KOPT-K1 (cell line): Measurements from ENCODE around the gene ACTL9.
"Not testable (repeated sequence)": the region's sequence is repeated elsewhere in the genome, so short reads cannot be mapped to it uniquely, and the experiment has no call there.

Source experiments
- H3K27ac ChIP-seq: fragments of 200-600 bp; sonication (generic); 2 replicates; pipeline ENCODE4 v1.5.1; 2016; ENCODE audit warnings: antibody characterized with exemption, mild to moderate bottlenecking, low read depth, low read length; ENCODE audit not compliant: poor library complexity, severe bottlenecking
- H3K36me3 ChIP-seq: fragments of 200-600 bp; sonication (generic); 2 replicates; pipeline ENCODE4 v1.5.1; 2017; ENCODE audit warnings: antibody characterized with exemption, mild to moderate bottlenecking, low read length, moderate library complexity; ENCODE audit not compliant: insufficient read depth
- H3K9me3 ChIP-seq: fragments of 200-600 bp; sonication (generic); 2 replicates; pipeline ENCODE4 v1.5.1; 2017; ENCODE audit warnings: antibody characterized with exemption, low read length, mild to moderate bottlenecking; ENCODE audit not compliant: insufficient read depth, poor library complexity, severe bottlenecking

The ACTL9 gene, protein sequence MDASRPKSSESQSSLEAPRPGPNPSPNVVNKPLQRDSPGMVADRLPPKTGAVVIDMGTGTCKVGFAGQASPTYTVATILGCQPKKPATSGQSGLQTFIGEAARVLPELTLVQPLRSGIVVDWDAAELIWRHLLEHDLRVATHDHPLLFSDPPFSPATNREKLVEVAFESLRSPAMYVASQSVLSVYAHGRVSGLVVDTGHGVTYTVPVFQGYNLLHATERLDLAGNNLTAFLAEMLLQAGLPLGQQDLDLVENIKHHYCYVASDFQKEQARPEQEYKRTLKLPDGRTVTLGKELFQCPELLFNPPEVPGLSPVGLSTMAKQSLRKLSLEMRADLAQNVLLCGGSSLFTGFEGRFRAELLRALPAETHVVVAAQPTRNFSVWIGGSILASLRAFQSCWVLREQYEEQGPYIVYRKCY

DNA sequence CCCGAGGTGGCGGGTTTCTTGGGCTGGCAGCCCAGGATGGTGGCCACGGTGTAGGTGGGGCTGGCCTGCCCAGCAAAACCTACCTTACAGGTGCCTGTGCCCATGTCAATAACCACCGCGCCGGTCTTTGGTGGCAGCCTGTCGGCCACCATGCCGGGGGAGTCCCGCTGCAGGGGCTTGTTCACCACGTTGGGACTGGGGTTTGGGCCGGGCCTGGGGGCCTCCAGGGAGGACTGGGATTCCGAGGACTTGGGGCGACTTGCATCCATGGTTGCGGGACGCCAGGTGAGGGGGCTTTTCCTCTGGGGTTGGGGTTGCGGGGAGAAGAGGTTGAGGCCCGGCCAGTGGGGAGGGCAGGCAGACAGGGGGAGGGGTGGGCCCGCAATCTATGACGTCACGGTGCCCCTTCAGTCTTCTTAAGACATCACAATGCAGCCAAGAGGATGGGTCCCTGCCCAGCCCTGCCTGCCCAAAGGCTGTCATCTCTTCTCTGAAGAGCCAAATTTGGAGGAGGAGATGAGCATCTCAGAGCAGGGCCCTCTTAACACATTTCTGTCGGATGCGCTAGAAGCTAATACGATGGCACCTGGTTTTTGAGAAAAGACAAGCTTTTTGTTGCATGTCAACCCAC, at the start of gene ACTL9:
Gene ACTL9, minus strand, starts transcription at position 363 of the 631 bp plus-strand sequence. Its CDS starts 94 bp downstream, at position 269.
- H3K9me3 ChIP-seq, result no peaks in the 10 kb centered on the region
- no peaks in the 10 kb centered on the region for H3K36me3 ChIP-seq
- no peak within 1 kb of the TSS for H3K27ac ChIP-seq

DNA sequence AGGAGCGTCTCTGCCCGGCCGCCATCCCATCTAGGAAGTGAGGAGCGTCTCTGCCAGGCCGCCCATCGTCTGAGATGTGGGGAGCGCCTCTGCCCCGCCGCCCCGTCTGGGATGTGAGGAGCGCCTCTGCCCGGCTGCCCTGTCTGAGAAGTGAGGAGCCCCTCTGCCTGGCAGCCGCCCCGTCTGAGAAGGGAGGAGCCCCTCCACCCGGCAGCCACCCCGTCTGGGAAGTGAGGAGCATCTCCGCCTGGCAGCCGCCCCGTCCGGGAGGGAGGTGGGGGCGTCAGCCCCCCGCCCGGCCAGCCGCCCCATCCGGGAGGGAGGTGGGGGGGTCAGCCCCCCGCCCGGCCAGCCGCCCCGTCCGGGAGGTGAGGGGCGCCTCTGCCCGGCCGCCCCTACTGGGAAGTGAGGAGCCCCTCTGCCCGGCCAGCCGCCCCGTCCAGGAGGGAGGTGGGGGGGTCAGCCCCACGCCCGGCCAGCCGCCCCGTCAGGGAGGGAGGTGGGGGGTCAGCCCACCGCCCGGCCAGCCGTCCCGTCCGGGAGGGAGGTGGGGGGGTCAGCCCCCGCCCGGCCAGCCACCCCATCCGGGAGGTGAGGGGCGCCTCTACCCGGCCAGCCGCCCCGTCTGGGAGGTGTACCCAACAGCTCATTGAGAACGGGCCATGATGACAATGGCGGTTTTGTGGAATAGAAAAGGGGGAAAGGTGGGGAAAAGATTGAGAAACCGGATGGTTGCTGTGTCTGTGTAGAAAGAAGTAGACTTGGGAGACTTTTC, 40.9 kb upstream of the ACTL9 start:
- H3K9me3 ChIP-seq, H3K27ac ChIP-seq, H3K36me3 ChIP-seq: not testable (repeated sequence)

DNA sequence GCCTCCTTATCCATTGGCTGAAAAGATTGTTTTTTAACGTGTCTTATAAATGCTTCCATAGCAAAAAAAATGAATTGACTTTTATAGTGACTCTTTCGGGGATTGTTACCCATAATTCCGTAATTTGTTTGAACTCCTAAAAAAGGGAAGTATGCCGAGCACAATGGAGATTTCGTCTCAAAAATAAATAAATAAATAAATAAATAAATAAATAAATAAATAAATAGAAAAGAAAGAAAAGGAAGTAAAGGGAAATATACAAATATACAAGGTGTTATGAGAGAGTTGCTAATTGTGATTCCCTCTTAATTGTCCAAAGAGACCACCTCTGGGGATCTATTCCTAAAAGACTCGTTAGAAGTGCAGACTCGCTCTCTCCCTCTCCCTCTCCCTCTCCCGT, 39.8 kb upstream of the ACTL9 start:
- Histone ChIP-seq H3K9me3 (no peaks in the 10 kb centered on the region), H3K36me3 (no peaks in the 10 kb centered on the region), H3K27ac (no peak overlapping the region)

DNA sequence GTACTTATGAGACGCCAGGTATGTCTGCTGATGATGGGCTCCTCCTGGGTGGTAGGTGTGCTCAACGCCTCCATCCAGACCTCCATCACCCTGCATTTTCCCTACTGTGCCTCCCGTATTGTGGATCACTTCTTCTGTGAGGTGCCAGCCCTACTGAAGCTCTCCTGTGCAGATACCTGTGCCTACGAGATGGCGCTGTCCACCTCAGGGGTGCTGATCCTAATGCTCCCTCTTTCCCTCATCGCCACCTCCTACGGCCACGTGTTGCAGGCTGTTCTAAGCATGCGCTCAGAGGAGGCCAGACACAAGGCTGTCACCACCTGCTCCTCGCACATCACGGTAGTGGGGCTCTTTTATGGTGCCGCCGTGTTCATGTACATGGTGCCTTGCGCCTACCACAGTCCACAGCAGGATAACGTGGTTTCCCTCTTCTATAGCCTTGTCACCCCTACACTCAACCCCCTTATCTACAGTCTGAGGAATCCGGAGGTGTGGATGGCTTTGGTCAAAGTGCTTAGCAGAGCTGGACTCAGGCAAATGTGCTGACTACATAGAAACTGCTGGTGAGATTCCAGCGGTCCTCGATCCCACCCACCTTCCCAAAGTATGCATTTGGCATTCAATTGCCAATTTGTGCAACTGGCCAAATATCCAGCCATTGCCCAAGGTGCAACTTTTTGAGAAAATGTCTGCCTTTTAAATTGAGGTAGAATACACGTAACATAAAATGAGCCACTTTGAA, 33.0 kb upstream of the ACTL9 start:
- Histone ChIP-seq H3K9me3 (no peaks in the 10 kb centered on the region), H3K36me3 (no peaks in the 10 kb centered on the region), H3K27ac (no peak overlapping the region)

DNA sequence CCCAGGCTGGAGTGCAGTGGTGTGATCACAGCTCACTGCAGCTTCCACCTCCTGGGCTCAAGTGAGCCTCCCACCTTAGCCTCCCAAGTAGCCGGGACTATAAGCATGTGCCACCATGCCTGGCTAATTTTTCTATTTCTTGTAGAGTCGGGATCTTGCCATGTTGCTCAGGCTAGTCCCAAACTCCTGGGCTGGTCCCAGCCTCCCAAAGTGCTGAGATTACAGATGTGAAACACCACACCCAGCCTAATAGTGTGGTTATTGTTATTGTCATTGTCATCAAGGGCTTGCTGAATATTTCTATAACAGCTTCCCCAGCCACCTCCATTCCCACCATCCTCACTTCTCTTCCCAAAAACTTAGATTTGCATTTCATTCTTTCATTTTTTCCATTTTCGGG, 25.7 kb upstream of the ACTL9 start:
- Histone ChIP-seq H3K9me3 (no peaks in the 10 kb centered on the region), H3K36me3 (no peaks in the 10 kb centered on the region), H3K27ac (no peak overlapping the region)

DNA sequence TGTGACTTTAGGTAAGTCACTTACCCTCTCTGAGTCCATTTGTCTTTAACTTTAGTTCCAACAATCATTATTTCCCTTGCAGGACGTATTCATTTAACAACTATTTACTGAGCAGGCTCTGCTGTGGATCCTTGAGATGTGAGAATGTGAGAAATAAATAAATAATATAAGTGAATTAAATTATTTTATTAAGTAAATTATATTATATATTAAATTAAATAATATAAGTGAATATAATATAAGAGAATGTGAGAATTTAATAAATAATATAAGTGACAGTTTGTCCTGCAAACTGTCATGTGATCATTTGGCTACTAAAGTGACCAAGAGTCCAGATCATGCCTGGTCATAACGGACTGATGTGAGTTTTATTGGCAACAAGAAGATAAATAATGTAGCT, 23.4 kb upstream of the ACTL9 start:
- Histone ChIP-seq H3K27ac (no peak overlapping the region), H3K36me3 (no peaks in the 10 kb centered on the region), H3K9me3 (no peaks in the 10 kb centered on the region)

DNA sequence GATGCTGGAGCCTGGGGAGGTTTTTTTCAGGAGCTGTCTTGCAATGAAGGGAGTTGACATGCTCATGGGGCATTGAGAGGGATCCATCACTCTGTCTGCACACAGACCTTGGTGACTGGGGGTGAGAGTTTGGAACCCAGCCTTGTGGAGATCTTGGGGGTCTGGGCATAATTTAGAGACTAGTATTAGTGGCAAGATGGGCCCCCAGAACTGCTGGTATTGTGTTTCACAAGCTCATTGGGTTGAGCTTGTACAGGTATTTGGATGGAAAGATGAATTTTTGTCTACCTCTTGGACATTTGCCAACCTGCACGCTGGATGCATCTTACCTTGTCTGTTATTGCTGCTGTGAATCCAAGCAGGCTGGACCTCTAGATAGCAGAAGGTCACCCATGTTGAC, 22.7 kb upstream of the ACTL9 start, which contains the start of gene OR2Z1:
Gene OR2Z1, plus strand, starts transcription at position 301 of the 400 bp plus-strand sequence. CDS start 9,395 bp downstream, outside the sequence.
- H3K36me3 ChIP-seq, result no peaks in the 10 kb centered on the region
- no peak within 1 kb of the TSS for H3K27ac ChIP-seq
- no peaks in the 10 kb centered on the region for H3K9me3 ChIP-seq

DNA sequence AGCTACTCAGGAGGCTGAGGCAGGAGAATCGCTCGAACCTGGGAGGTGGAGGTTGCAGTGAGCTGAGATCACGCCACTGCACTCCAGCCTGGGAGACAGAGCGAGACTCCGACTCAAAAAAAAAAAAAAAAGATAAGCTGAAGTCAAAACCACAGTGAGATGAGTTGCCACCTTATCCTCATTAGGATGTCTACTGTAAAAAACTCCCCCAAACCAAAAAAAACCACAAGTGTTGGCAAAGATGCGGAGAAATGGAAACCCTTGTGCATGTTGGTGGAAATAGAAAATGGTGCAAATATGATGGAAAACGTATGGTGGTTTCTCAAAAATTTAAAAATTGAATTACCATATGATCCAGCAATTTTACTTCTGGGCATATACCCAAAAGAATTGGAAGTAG, 11.7 kb upstream of the ACTL9 start:
- not testable (repeated sequence) for H3K36me3 ChIP-seq, H3K27ac ChIP-seq
- peaks cover 18% of the 10 kb centered on the region for H3K9me3 ChIP-seq

DNA sequence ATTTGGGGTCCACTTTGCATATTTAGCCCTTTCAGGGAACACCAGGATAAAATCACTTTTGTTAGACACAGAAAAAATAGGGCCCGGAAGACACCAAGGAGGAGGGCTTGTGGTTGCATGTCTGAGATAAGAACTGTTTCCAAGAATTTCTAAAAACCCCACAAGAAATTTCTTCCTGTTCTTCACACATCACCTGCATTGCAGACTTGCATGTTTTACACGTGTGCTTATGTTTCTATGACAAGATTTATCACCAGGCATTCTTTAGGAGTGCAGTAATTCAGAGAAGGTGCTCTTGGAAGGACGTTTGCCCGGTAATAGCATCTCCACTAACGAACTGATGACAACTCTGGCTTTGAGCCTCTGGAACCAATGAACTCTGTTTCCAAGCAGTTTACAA, 7.1 kb upstream of the ACTL9 start:
- H3K36me3 ChIP-seq, result no peaks in the 10 kb centered on the region
- H3K27ac ChIP-seq, result peak overlapping the region; percentile 86
- H3K9me3 ChIP-seq, result no peaks in the 10 kb centered on the region

DNA sequence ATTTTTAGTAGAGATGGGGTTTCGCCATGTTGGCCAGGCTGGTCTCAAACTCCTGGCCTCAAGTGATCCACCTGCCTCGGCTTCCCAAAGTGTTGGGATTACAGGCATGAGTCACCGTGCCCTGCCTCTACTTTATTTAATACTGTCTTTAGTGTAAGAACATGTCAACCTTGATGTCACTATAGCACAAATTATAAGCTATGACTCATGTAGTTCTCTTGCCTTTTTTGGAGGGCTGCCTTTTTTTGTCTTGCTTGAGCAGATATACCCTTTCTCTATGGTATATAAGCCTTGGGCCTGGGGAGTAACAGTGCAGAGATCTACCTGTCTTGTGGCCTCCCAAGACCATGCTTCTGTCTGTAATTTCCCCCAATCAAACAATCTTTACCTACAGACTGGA, 6.7 kb upstream of the ACTL9 start:
- H3K36me3 ChIP-seq, H3K9me3 ChIP-seq: not testable (repeated sequence)
- H3K27ac ChIP-seq, result peak overlapping the region; percentile 86

DNA sequence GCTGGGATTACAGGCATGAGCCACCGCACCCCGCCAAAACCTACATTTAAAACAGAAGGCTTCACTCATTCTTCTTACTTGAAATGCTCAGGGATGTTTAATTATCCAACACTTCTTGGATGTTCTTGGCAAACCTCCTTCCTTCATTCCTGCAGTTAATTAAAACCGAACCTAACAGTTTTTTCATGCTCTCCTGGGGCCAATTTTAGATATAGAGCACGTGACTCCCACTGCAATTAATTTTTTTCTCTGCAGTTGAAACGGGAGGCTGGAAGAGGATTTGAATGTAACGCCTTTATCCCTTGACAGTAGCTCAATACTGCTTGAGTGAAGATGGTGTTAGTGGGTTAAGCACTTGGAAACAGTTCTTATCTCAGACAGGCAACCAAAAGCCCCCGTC, 4.6 kb upstream of the ACTL9 start:
- Histone ChIP-seq H3K9me3 (no peaks in the 10 kb centered on the region), H3K27ac (peak overlapping the region; percentile 86), H3K36me3 (no peaks in the 10 kb centered on the region)

DNA sequence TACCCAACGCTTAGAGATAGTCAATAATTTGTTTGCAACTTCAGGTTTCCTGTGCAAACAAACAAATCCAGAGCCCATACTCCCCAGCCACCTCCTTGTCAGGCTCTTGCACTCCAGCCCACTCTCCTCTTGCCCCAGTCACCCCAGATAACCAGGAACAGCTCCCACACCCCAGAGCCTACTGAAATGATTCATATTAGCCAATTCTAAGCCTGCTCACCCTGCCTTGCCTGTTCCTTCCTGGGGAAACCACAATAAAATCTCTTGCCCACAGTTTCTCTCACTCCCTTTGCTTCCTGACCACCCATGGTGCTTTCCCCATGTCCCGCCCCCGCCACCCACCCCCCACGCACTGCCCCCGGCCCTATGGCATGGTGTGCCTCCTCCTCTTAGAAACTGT, 3.8 kb upstream of the ACTL9 start:
- H3K9me3 ChIP-seq, result no peaks in the 10 kb centered on the region
- no peaks in the 10 kb centered on the region for H3K36me3 ChIP-seq
- H3K27ac ChIP-seq, result peak overlapping the region; percentile 86

DNA sequence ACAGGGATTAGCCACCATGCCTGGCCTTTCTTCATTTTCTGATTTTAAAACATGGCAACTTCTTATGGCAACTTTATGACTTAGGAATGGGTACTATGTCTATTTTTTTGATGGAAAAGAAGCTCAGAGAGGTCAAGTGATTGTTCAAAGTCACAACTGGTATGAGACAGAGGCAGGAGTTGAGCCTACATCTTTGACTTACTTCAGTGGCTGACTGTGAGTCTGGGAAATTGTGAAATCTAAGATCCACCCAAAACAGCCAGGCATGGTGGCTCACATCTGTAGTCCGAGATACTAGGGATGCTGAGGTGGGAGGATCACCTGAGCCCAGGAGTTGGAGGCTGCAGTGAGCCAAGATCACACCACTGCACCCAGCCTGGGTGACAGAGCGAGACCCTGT, 2.4 kb upstream of the ACTL9 start:
- Histone ChIP-seq H3K36me3 (no peaks in the 10 kb centered on the region), H3K27ac (peak overlapping the region; percentile 86), H3K9me3 (no peaks in the 10 kb centered on the region)

DNA sequence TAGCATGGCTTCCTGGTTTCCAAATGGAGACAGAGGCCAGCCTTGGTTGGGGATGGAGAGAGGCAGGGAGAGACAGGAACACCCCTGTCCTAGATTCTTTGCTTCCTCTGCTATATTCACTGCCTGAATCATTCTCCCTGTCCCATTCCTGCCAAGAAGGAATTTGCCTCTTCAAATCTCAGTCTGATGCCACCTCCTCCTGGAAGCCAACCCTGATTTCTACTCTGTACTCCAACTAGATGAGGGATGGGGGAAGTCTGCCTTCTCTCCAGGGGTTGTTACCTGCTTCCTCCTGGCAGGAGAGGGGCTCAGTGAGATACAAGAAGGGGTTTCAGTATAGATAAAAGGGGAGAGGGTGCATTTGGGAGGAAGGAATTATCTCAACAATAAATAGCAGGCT, 1.3 kb upstream of the ACTL9 start:
- Histone ChIP-seq H3K36me3 (no peaks in the 10 kb centered on the region), H3K27ac (peak overlapping the region; percentile 11), H3K9me3 (no peaks in the 10 kb centered on the region)
